CD14-positive monocyte (primary cell): ENCODE data around the gene GIMAP4. TPM values are rescaled to one million over a fixed set of nuclear protein-coding genes. Genes with fewer than 3 reads are reported as not detected.

Source experiments
- DNase-seq, 3 donors: peaks; one replicate each; pipeline ENCODE4 v3.0.0-alpha.2; 2011 to 2022
- H2AFZ ChIP-seq: 2 replicates; pipeline ENCODE4 v1.6.0; 2012; ENCODE audit warnings: mild to moderate bottlenecking, low read depth, low read length, inconsistent platforms; ENCODE audit not compliant: insufficient read depth, poor library complexity, severe bottlenecking
- H3K27ac ChIP-seq, 2 donors: 1 replicate in 1 of 2; 2 replicates in 1 of 2; pipeline ENCODE4 v1.5.1; 2012 to 2013; ENCODE audit warnings: low read length in 2 of 2, control low read depth in 1 of 2, inconsistent platforms in 1 of 2, low read depth in 1 of 2, mild to moderate bottlenecking in 1 of 2
- H3K27me3 ChIP-seq, 2 donors: one replicate each; pipeline versions ENCODE4 v1.6.0 to v1.6.1; 2011 to 2013; ENCODE audit warnings: low read length in 2 of 2; ENCODE audit not compliant: control insufficient read depth in 2 of 2, insufficient read depth in 2 of 2
- H3K36me3 ChIP-seq, 2 donors: replicated peaks in 1 of 2; 1 replicate in 1 of 2; 2 replicates in 1 of 2; pipeline versions ENCODE4 v1.5.1 to v1.6.1; 2012 to 2013; ENCODE audit warnings: low read length in 2 of 2, control low read depth in 1 of 2, inconsistent platforms in 1 of 2, mild to moderate bottlenecking in 1 of 2; ENCODE audit not compliant: insufficient read depth in 2 of 2, control insufficient read depth in 1 of 2
- H3K4me1 ChIP-seq, 2 donors: 1 replicate in 1 of 2; 2 replicates in 1 of 2; pipeline versions ENCODE4 v1.5.1 to v1.6.1; 2012 to 2013; ENCODE audit warnings: low read length in 2 of 2, control low read depth in 1 of 2, inconsistent platforms in 1 of 2, mild to moderate bottlenecking in 1 of 2, moderate library complexity in 1 of 2; ENCODE audit not compliant: insufficient read depth in 2 of 2, control insufficient read depth in 1 of 2
- H3K4me2 ChIP-seq: replicated peaks from 2 replicates; pipeline ENCODE3; 2012; ENCODE audit warnings: low read length, moderate library complexity, mild to moderate bottlenecking; ENCODE audit not compliant: poor library complexity, severe bottlenecking; ENCODE audit errors: extremely low read depth
- H3K4me3 ChIP-seq, 3 experiments: fragments of 200-600 bp in 1 of 3; sonication (generic) in 1 of 3; replicated peaks in 1 of 3; 1 replicate in 2 of 3; 2 replicates in 1 of 3; pipeline ENCODE4 v1.5.1; 2011 to 2013; ENCODE audit warnings: low read length in 3 of 3, mild to moderate bottlenecking in 3 of 3, control low read depth in 2 of 3, low read depth in 2 of 3, inconsistent platforms in 1 of 3, moderate library complexity in 1 of 3
- H3K79me2 ChIP-seq: 2 replicates; pipeline ENCODE4 v1.6.0; 2012; ENCODE audit warnings: mild to moderate bottlenecking, control low read depth, inconsistent platforms, low read length, moderate library complexity; ENCODE audit not compliant: insufficient read depth
- H3K9ac ChIP-seq: 2 replicates; pipeline ENCODE4 v1.6.0; 2017; ENCODE audit warnings: low read length, mild to moderate bottlenecking; ENCODE audit not compliant: insufficient read depth, poor library complexity, severe bottlenecking
- H3K9me3 ChIP-seq, 2 donors: replicated peaks in 1 of 2; 1 replicate in 1 of 2; 2 replicates in 1 of 2; pipeline versions ENCODE4 v1.5.1 to v1.6.1; 2012 to 2013; ENCODE audit warnings: low read length in 2 of 2, control low read depth in 1 of 2; ENCODE audit not compliant: control insufficient read depth in 1 of 2, insufficient read depth in 1 of 2
- H4K20me1 ChIP-seq: 2 replicates; pipeline ENCODE4 v1.6.0; 2012; ENCODE audit warnings: mild to moderate bottlenecking, low read length, control low read depth, moderate library complexity; ENCODE audit not compliant: insufficient read depth
- H3K27ac Mint-ChIP-seq, 7 donors: one replicate each; pipeline ENCODE4 v1.8.0; 2020; ENCODE audit warnings: mild to moderate bottlenecking in 7 of 7, mixed read lengths in 7 of 7, moderate library complexity in 6 of 7, inconsistent platforms in 2 of 7
- H3K27me3 Mint-ChIP-seq, 3 donors: one replicate each; pipeline ENCODE4 v1.8.0; 2021 to 2022; ENCODE audit warnings: low read depth in 3 of 3, mild to moderate bottlenecking in 3 of 3, mixed read lengths in 3 of 3, moderate library complexity in 3 of 3, inconsistent platforms in 1 of 3
- H3K36me3 Mint-ChIP-seq, 2 donors: one replicate each; pipeline ENCODE4 v1.8.0; 2020; ENCODE audit warnings: mixed read lengths in 2 of 2, inconsistent platforms in 1 of 2, mild to moderate bottlenecking in 1 of 2
- H3K4me1 Mint-ChIP-seq: one replicate; pipeline ENCODE4 v1.8.0; 2020; ENCODE audit warnings: mild to moderate bottlenecking, mixed read lengths
- H3K4me3 Mint-ChIP-seq, 2 donors: one replicate each; pipeline ENCODE4 v1.8.0; 2020; ENCODE audit warnings: mild to moderate bottlenecking in 2 of 2, mixed read lengths in 2 of 2, moderate library complexity in 1 of 2
- H3K9me3 Mint-ChIP-seq, 7 donors: one replicate each; pipeline ENCODE4 v1.8.0; 2020 to 2022; ENCODE audit warnings: mixed read lengths in 7 of 7, mild to moderate bottlenecking in 6 of 7, moderate library complexity in 6 of 7, inconsistent platforms in 2 of 7
- WGBS: methylation state at CpG from one replicate; pipeline ENCODE4 v1.1.5; 2013; ENCODE audit warnings: missing lambda C conversion rate; ENCODE audit not compliant: insufficient coverage; 5-methylcytosine and 5-hydroxymethylcytosine counted together
- intact Hi-C, 2 donors: fragments of 100-400 bp; cut with micrococcal nuclease; formaldehyde crosslinking; loops; one replicate each; pipeline versions ENCODE4 v1.15.0 to v1.15.1; 2023
- polyA plus RNA-seq, 3 donors: library from polyadenylated mRNA; depleted of rRNA in 1 of 3; unstranded in 2 of 3; stranded (reverse) in 1 of 3; fragments of 300-500 nt in 2 of 3; fragments of >200 nt in 1 of 3; fragmentation: Illumina TruSeq in 2 of 3; gene quantifications; 1 replicate in 2 of 3; 2 replicates in 1 of 3; pipeline ENCODE4 v1.2.3, GENCODE V29; 2012 to 2021
- TF ChIP-seq, protein P1 (sequence below): fragments of 200-600 bp; IDR thresholded peaks from one replicate; pipeline ENCODE4 v1.8.0; 2022; ENCODE audit warnings: antibody characterized with exemption, mild to moderate bottlenecking

Gene GIMAP4
- polyA plus RNA-seq, 3 donors = 37.3 to 269 (median 167) TPM

DNA sequence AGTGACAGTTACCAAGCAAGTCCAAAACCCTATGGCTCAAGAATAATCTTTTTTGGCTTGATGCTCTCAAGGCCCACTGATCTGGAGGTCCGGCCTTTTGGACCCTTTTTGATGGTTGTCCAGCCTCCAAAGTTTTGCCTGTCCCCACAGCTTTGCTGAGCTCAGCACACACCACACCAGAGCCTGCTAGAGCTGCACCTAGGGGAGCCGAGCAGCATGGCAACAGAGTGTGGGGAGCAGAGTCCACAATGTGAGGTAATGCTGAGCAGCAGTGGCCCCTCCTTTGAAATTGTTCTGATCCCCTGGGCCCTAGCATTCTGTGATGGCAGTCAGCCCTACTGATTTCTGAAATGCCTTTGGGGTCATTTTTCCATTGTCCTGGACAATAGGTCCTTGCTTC lies 43.2 kb upstream of the GIMAP4 start:
- peak overlapping the region in 1 of 7 donors; percentile 46 for H3K27ac Mint-ChIP-seq
- H3K27me3 Mint-ChIP-seq = no peaks in the 10 kb centered on the region
- H3K4me1 ChIP-seq = peaks cover 14 to 22% of the 10 kb centered on the region in 2 donors
- no peak overlapping the region for H2AFZ ChIP-seq
- H3K27me3 ChIP-seq = no peaks in the 10 kb centered on the region
- H3K36me3 Mint-ChIP-seq = peaks cover 28 to 31% of the 10 kb centered on the region in 2 donors
- peaks cover 26 to 27% of the 10 kb centered on the region in 2 donors for H3K36me3 ChIP-seq
- no peak overlapping the region for H3K9ac ChIP-seq
- WGBS = 100% methylated on average over 1 of the region's 2 CpGs
- no peak overlapping the region for H3K4me3 Mint-ChIP-seq
- H3K9me3 Mint-ChIP-seq = peaks cover 10 to 36% (median 26%) of the 10 kb centered on the region in 7 donors
- H4K20me1 ChIP-seq = peaks cover 26% of the 10 kb centered on the region
- no peak for DNase-seq
- intact Hi-C loops = no loop called here
- H3K9me3 ChIP-seq = peaks cover 7 to 9% of the 10 kb centered on the region in 2 donors
- H3K4me3 ChIP-seq = no peak overlapping the region
- H3K27ac ChIP-seq = peak overlapping the region in 1 of 2 donors; percentile 61
- H3K79me2 ChIP-seq = peaks cover 23% of the 10 kb centered on the region
- H3K4me1 Mint-ChIP-seq = peaks cover 34% of the 10 kb centered on the region
- TF ChIP-seq, protein P1, sequence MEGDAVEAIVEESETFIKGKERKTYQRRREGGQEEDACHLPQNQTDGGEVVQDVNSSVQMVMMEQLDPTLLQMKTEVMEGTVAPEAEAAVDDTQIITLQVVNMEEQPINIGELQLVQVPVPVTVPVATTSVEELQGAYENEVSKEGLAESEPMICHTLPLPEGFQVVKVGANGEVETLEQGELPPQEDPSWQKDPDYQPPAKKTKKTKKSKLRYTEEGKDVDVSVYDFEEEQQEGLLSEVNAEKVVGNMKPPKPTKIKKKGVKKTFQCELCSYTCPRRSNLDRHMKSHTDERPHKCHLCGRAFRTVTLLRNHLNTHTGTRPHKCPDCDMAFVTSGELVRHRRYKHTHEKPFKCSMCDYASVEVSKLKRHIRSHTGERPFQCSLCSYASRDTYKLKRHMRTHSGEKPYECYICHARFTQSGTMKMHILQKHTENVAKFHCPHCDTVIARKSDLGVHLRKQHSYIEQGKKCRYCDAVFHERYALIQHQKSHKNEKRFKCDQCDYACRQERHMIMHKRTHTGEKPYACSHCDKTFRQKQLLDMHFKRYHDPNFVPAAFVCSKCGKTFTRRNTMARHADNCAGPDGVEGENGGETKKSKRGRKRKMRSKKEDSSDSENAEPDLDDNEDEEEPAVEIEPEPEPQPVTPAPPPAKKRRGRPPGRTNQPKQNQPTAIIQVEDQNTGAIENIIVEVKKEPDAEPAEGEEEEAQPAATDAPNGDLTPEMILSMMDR = no peak
- H3K4me2 ChIP-seq = no peak overlapping the region

GRCh38 chr7:150531704-150532103 lies 35.5 kb upstream of the GIMAP4 start:
- Histone ChIP-seq H3K79me2 (no peaks in the 10 kb centered on the region), H3K36me3 (no peaks in the 10 kb centered on the region), H2AFZ (no peak overlapping the region), H3K27ac (no peak overlapping the region), H3K9ac (no peak overlapping the region), H3K27me3 (no peaks in the 10 kb centered on the region), H4K20me1 (no peaks in the 10 kb centered on the region), H3K4me2 (no peak overlapping the region), H3K4me1 (no peaks in the 10 kb centered on the region), H3K4me3 (no peak overlapping the region), H3K9me3 (peaks cover 26 to 32% of the 10 kb centered on the region in 2 donors)
- intact Hi-C loops = no loop called here
- no peak overlapping the region for H3K27ac Mint-ChIP-seq
- peaks cover 0 to 1% (median 0%) of the 10 kb centered on the region in 3 donors for H3K27me3 Mint-ChIP-seq
- peaks cover 11% of the 10 kb centered on the region in 2 donors for H3K36me3 Mint-ChIP-seq
- H3K9me3 Mint-ChIP-seq = peaks cover 35 to 69% (median 49%) of the 10 kb centered on the region in 7 donors
- TF ChIP-seq, protein P1 = no peak
- peaks cover 9% of the 10 kb centered on the region for H3K4me1 Mint-ChIP-seq
- DNase-seq = no peak
- WGBS = no CpG with 5 or more reads among the region's 1 CpG
- H3K4me3 Mint-ChIP-seq = no peak overlapping the region
